Measurements from ENCODE around the gene RERG.
"Not testable (repeated sequence)": the region's sequence is repeated elsewhere in the genome, so short reads cannot be mapped to it uniquely, and the experiment has no call there.

The RERG gene

GRCh38 chr12:15131431-15131830, 89.8 kb downstream of the RERG start:
- DNase-seq: no peak

- DNase-seq: no peak
Observed at GRCh38 chr12:15130541-15130940, 90.7 kb downstream of the RERG start.

- no peak for DNase-seq
Observed at GRCh38 chr12:15123401-15123800, 97.8 kb downstream of the RERG start.

- DNase-seq: no peak
Observed at GRCh38 chr12:15122344-15122743, 98.9 kb downstream of the RERG start.

GRCh38 chr12:15118955-15119354, 102.3 kb downstream of the RERG start:
- no peak for DNase-seq

GRCh38 chr12:15116983-15117382, 104.2 kb downstream of the RERG start:
- no peak for DNase-seq

GRCh38 chr12:15116086-15116485, 105.1 kb downstream of the RERG start:
- DNase-seq: no peak

GRCh38 chr12:15115434-15115833, 105.8 kb downstream of the RERG start:
- no peak for DNase-seq

GRCh38 chr12:15114501-15114900, 106.7 kb downstream of the RERG start:
- DNase-seq: no peak

- no peak for DNase-seq
Observed at GRCh38 chr12:15092826-15093225, 128.4 kb downstream of the RERG start.

- no peak for DNase-seq
Observed at GRCh38 chr12:15090441-15090840, 130.8 kb downstream of the RERG start.

- no peak for DNase-seq
Observed at GRCh38 chr12:15088105-15088504, 133.1 kb downstream of the RERG start.

- not testable (repeated sequence) for DNase-seq
Observed at GRCh38 chr12:15077751-15078150, 143.5 kb downstream of the RERG start.

- DNase-seq: no peak
Observed at GRCh38 chr12:15074351-15074750, 146.9 kb downstream of the RERG start.

- DNase-seq: no peak
Observed at GRCh38 chr12:15059123-15059522, 162.1 kb downstream of the RERG start.

Data from activated effector memory CD4-positive, alpha-beta T cell treated with Interleukin-2 at 50 U/mL for 16 hours (primary cell).